ENCODE data around the gene SLC37A3. TPM values are rescaled to one million over a fixed set of nuclear protein-coding genes. Genes with fewer than 3 reads are reported as not detected.

SLC37A3 gene
- total and polyA plus RNA-seq, 3 donors from 2014 or later, result 23.8 to 67.3 (median 44.7) TPM

GRCh38 chr7:140287988-140288387 lies 110.3 kb downstream of the SLC37A3 start:
- Histone ChIP-seq H3K27me3 (no peaks in the 10 kb centered on the region), H3K27ac (no peak overlapping the region), H3K9me3 (no peaks in the 10 kb centered on the region), H3K36me3 (ENCODE audit: low read depth, missing control alignments) (no peaks in the 10 kb centered on the region), H3K4me1 (no peaks in the 10 kb centered on the region), H3K4me3 (no peak overlapping the region)
- intact Hi-C loops (cut with DNase I; ENCODE audit: low total_unique reads), result no loop called here
- 75 to 92% methylated on average over 1 to 3 of the region's 3 CpGs for WGBS, 2 donors
- no peak for DNase-seq
- no peak for TF ChIP-seq POLR2A (IDR thresholded peaks at IDR 0.05)
- TF ChIP-seq, protein P1, sequence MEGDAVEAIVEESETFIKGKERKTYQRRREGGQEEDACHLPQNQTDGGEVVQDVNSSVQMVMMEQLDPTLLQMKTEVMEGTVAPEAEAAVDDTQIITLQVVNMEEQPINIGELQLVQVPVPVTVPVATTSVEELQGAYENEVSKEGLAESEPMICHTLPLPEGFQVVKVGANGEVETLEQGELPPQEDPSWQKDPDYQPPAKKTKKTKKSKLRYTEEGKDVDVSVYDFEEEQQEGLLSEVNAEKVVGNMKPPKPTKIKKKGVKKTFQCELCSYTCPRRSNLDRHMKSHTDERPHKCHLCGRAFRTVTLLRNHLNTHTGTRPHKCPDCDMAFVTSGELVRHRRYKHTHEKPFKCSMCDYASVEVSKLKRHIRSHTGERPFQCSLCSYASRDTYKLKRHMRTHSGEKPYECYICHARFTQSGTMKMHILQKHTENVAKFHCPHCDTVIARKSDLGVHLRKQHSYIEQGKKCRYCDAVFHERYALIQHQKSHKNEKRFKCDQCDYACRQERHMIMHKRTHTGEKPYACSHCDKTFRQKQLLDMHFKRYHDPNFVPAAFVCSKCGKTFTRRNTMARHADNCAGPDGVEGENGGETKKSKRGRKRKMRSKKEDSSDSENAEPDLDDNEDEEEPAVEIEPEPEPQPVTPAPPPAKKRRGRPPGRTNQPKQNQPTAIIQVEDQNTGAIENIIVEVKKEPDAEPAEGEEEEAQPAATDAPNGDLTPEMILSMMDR (IDR thresholded peaks at IDR 0.05), result no peak

DNA sequence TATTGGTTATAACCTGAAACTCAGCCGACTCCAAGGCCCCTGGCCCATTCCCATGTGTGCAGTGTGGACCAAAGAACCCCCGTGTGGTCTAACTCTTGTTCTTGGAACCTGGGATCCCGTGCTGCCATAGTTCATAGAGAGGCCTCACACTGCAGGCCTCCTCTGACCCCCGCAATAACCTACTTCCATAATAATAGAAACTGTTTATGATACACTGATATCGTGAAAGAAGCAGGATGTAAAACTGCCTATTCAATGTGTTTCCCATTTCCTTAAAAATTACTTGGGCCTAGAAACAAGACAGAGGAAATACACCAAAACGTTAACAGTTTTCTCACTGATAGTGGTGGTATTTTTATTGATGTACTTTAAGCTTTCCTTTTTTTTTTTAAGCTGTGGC lies 112.4 kb downstream of the SLC37A3 start:
- TF ChIP-seq, protein P1 (IDR thresholded peaks at IDR 0.05), result no peak
- TF ChIP-seq POLR2A (IDR thresholded peaks at IDR 0.05), result no peak
- Histone ChIP-seq H3K27me3 (no peaks in the 10 kb centered on the region), H3K4me1 (no peaks in the 10 kb centered on the region), H3K9me3 (no peaks in the 10 kb centered on the region), H3K36me3 (ENCODE audit: low read depth, missing control alignments) (no peaks in the 10 kb centered on the region), H3K4me3 (no peak overlapping the region), H3K27ac (no peak overlapping the region)
- intact Hi-C loops (cut with DNase I; ENCODE audit: low total_unique reads), result no loop called here
- WGBS, 2 donors, result 85 to 88% methylated on average over 6 of the region's 6 CpGs
- DNase-seq, result no peak

GRCh38 chr7:140284062-140284461 lies 114.3 kb downstream of the SLC37A3 start:
- no peaks in the 10 kb centered on the region for H3K27me3 ChIP-seq
- 96 to 100% methylated on average over 1 of the region's 1 CpG for WGBS, 2 donors
- H3K27ac ChIP-seq, result no peak overlapping the region
- no peak overlapping the region for H3K4me3 ChIP-seq
- no peaks in the 10 kb centered on the region for H3K9me3 ChIP-seq
- TF ChIP-seq, protein P1 (IDR thresholded peaks at IDR 0.05), result no peak
- TF ChIP-seq POLR2A (IDR thresholded peaks at IDR 0.05), result no peak
- no peaks in the 10 kb centered on the region for H3K4me1 ChIP-seq
- DNase-seq, result no peak
- no peaks in the 10 kb centered on the region for H3K36me3 ChIP-seq (ENCODE audit: low read depth, missing control alignments)
- intact Hi-C loops (cut with DNase I; ENCODE audit: low total_unique reads), result no loop called here

Small RNAs within 50 kb of the gene (small RNA-seq; reads per million reads assigned to genes)
- 0 reads per million in 2 donors for gene RNA5SP247
- 15.5 to 18.4 reads per million in 2 donors for gene RNA5SP248

Other genes with a start within 250 kb of the SLC37A3 start
- 10 to 100 TPM; 24.7 to 33.6 TPM for gene KDM7A, start 221.5 kb downstream of the SLC37A3 start, total RNA-seq
- 24.1 TPM for gene KDM7A, start 221.5 kb downstream of the SLC37A3 start, polyA plus RNA-seq (ENCODE audit: insufficient read depth, low read depth, low replicate concordance)
- not detected for gene RAB19, start 5.5 kb upstream of the SLC37A3 start, total RNA-seq
- gene RAB19, start 5.5 kb upstream of the SLC37A3 start, polyA plus RNA-seq (ENCODE audit: insufficient read depth, low read depth, low replicate concordance), result 0.59 TPM
- 100 to 1,000 TPM; 142 to 158 TPM for gene MKRN1, start 81.0 kb upstream of the SLC37A3 start, total RNA-seq
- 320 TPM for gene MKRN1, start 81.0 kb upstream of the SLC37A3 start, polyA plus RNA-seq (ENCODE audit: insufficient read depth, low read depth, low replicate concordance)
- gene DENND2A, start 242.3 kb upstream of the SLC37A3 start, total RNA-seq, result 1 to 10 TPM; 4.1 to 5.5 TPM
- 8.5 TPM for gene DENND2A, start 242.3 kb upstream of the SLC37A3 start, polyA plus RNA-seq (ENCODE audit: insufficient read depth, low read depth, low replicate concordance)